GM21526 (cell line): ENCODE results near the gene KCNA3.

Experiments
- ATAC-seq: cut with Tn5 transposase; IDR thresholded peaks from one replicate; pipeline ENCODE4 v1.9.1; 2021; ENCODE audit warnings: moderate library complexity; ENCODE audit not compliant: unreplicated experiment, low FRiP score

The KCNA3 gene

GRCh38 chr1:110674337-110675059, at the start of gene KCNA3:
Gene KCNA3, minus strand, starts transcription at chr1:110674940. Its CDS starts 131 bp downstream, at chr1:110674809.
- ATAC-seq, result peak; percentile 35

- no peak for ATAC-seq
Measured at GRCh38 chr1:110722807-110723206, 48.1 kb upstream of the KCNA3 start.

GRCh38 chr1:110719908-110720307, 45.2 kb upstream of the KCNA3 start:
- no peak for ATAC-seq

- no peak for ATAC-seq
Measured at GRCh38 chr1:110718452-110718851, 43.7 kb upstream of the KCNA3 start.

GRCh38 chr1:110717179-110717578, 42.4 kb upstream of the KCNA3 start:
- no peak for ATAC-seq

- ATAC-seq, result no peak
Measured at GRCh38 chr1:110714374-110714995, 39.7 kb upstream of the KCNA3 start.

GRCh38 chr1:110713221-110713620, 38.5 kb upstream of the KCNA3 start:
- ATAC-seq, result no peak

GRCh38 chr1:110710314-110710713, 35.6 kb upstream of the KCNA3 start:
- ATAC-seq, result no peak

GRCh38 chr1:110708974-110709440, 34.3 kb upstream of the KCNA3 start:
- ATAC-seq, result no peak

GRCh38 chr1:110707232-110707631, 32.5 kb upstream of the KCNA3 start:
- no peak for ATAC-seq

GRCh38 chr1:110706621-110707020, 31.9 kb upstream of the KCNA3 start:
- no peak for ATAC-seq

- no peak for ATAC-seq
Measured at GRCh38 chr1:110702260-110702659, 27.5 kb upstream of the KCNA3 start.

GRCh38 chr1:110700767-110701166, 26.0 kb upstream of the KCNA3 start:
- ATAC-seq, result no peak

GRCh38 chr1:110697606-110698005, 22.9 kb upstream of the KCNA3 start:
- no peak for ATAC-seq

- ATAC-seq, result no peak
Measured at GRCh38 chr1:110696818-110697217, 22.1 kb upstream of the KCNA3 start.

GRCh38 chr1:110690709-110691365, 16.1 kb upstream of the KCNA3 start:
- ATAC-seq, result no peak

- no peak for ATAC-seq
Measured at GRCh38 chr1:110689868-110690267, 15.1 kb upstream of the KCNA3 start.

GRCh38 chr1:110688514-110688913, 13.8 kb upstream of the KCNA3 start:
- no peak for ATAC-seq

- no peak for ATAC-seq
Measured at GRCh38 chr1:110687250-110687649, 12.5 kb upstream of the KCNA3 start.

- ATAC-seq, result no peak
Measured at GRCh38 chr1:110686188-110686587, 11.4 kb upstream of the KCNA3 start.

GRCh38 chr1:110684491-110684890, 9.8 kb upstream of the KCNA3 start:
- ATAC-seq, result no peak

GRCh38 chr1:110682898-110683297, 8.2 kb upstream of the KCNA3 start:
- no peak for ATAC-seq
